ENCODE data around the gene XPR1. TPM values are rescaled to one million over a fixed set of nuclear protein-coding genes. Genes with fewer than 3 reads are reported as not detected.

Gene XPR1
- total RNA-seq, 1 donor from 2014 or later: 62.1 TPM

DNA sequence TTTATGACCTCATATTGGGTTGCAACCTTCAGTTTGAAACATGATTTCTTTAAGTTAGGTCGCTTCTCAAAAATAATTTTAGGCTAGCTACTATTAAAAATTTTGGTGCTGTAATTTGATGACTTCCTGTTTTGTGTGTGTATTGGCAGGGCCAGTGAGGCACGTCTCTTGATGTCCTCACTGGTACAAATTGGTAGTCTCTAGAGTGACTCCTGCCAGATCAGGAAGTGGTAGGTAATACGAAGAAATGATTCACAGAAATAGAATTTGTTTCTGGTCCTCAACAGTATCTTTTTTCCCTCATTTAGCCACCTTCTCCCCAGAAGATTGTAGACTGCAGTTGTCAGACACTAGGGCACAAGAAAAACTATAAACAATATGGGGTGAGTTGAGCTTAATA, 160.0 kb downstream of the XPR1 start:
- Mint-ChIP-seq H3K9me3 (ENCODE audit: unreplicated experiment) (peaks cover 2% of the 10 kb centered on the region), H3K27me3 (ENCODE audit: unreplicated experiment) (no peaks in the 10 kb centered on the region), H3K27ac (ENCODE audit: unreplicated experiment) (no peak overlapping the region), H3K36me3 (ENCODE audit: unreplicated experiment) (no peaks in the 10 kb centered on the region), H3K4me1 (ENCODE audit: low read depth, unreplicated experiment) (peaks cover 8% of the 10 kb centered on the region), H3K4me3 (ENCODE audit: unreplicated experiment) (no peak overlapping the region)
- TF ChIP-seq, protein P1, sequence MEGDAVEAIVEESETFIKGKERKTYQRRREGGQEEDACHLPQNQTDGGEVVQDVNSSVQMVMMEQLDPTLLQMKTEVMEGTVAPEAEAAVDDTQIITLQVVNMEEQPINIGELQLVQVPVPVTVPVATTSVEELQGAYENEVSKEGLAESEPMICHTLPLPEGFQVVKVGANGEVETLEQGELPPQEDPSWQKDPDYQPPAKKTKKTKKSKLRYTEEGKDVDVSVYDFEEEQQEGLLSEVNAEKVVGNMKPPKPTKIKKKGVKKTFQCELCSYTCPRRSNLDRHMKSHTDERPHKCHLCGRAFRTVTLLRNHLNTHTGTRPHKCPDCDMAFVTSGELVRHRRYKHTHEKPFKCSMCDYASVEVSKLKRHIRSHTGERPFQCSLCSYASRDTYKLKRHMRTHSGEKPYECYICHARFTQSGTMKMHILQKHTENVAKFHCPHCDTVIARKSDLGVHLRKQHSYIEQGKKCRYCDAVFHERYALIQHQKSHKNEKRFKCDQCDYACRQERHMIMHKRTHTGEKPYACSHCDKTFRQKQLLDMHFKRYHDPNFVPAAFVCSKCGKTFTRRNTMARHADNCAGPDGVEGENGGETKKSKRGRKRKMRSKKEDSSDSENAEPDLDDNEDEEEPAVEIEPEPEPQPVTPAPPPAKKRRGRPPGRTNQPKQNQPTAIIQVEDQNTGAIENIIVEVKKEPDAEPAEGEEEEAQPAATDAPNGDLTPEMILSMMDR (IDR thresholded peaks at IDR 0.05; ENCODE audit: partially characterized antibody, unreplicated experiment): no peak
- no peak for DNase-seq

- H3K36me3 Mint-ChIP-seq (ENCODE audit: unreplicated experiment): no peaks in the 10 kb centered on the region
- H3K4me3 Mint-ChIP-seq (ENCODE audit: unreplicated experiment): no peak overlapping the region
- no peaks in the 10 kb centered on the region for H3K27me3 Mint-ChIP-seq (ENCODE audit: unreplicated experiment)
- no peak overlapping the region for H3K27ac Mint-ChIP-seq (ENCODE audit: unreplicated experiment)
- TF ChIP-seq, protein P1 (IDR thresholded peaks at IDR 0.05; ENCODE audit: partially characterized antibody, unreplicated experiment): no peak
- H3K9me3 Mint-ChIP-seq (ENCODE audit: unreplicated experiment): peaks cover 2% of the 10 kb centered on the region
- H3K4me1 Mint-ChIP-seq (ENCODE audit: low read depth, unreplicated experiment): peaks cover 8% of the 10 kb centered on the region
- no peak for DNase-seq
These were observed 161.6 kb downstream of the XPR1 start for GRCh38 chr1:180793451-180793850.

DNA sequence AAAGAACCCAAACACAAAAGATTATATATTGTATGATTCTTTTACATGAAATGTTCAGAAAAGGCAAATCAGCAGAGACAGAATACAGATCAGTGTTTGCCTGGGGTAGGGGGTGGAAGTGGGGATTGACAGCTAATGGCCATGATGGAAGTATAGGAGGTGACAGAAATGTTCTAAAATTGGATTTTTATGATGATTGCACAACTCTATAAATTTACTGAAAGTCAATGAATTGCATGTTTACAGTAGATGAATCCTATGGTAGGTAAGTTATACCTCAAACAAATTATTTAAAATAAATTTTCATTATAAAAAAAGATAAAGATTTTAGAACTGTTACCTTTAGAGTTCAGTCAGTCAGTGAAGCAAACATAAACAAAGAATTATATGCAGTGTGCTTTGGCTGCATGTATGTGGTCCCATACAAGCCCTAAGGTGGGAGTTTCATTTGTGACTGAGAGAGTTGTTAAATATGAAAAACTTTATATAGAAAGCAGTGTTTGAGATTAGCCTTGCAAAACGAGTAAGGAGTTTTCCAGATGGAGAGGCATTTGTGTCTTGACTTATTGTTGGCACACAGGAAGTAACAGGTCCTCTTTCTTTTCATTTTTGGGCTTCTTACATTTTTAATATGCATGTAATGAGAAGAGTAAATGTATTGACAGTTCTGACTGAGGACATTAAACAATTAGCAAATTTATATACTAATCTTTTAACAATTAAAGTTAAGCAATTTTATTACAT, 165.2 kb downstream of the XPR1 start:
- Mint-ChIP-seq H3K36me3 (ENCODE audit: unreplicated experiment) (no peaks in the 10 kb centered on the region), H3K4me3 (ENCODE audit: unreplicated experiment) (no peak overlapping the region), H3K9me3 (ENCODE audit: unreplicated experiment) (peaks cover 3% of the 10 kb centered on the region), H3K27me3 (ENCODE audit: unreplicated experiment) (no peaks in the 10 kb centered on the region), H3K4me1 (ENCODE audit: low read depth, unreplicated experiment) (peaks cover 27% of the 10 kb centered on the region), H3K27ac (ENCODE audit: unreplicated experiment) (no peak overlapping the region)
- DNase-seq: no peak
- TF ChIP-seq, protein P1 (IDR thresholded peaks at IDR 0.05; ENCODE audit: partially characterized antibody, unreplicated experiment): no peak

DNA sequence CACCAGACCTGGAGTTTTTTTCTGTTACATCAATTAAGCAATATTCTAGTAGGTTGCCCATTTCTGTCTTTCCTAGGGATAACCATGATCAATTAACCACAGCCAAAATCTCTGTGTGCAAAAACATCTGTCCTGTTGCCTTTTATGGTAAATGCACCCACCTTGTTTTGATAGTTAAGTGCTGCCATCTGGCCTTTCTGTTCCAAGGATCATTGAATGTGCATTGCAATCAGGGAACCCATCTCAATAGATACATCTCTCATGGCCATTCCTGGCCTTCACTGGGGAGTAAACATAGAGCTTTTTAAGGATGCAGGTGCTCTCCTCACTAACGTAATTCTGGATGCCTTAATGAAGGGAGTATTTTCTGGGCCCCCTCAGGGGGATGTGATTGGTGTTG, 169.1 kb downstream of the XPR1 start:
- H3K36me3 Mint-ChIP-seq (ENCODE audit: unreplicated experiment): no peaks in the 10 kb centered on the region
- peaks cover 21% of the 10 kb centered on the region for H3K4me1 Mint-ChIP-seq (ENCODE audit: low read depth, unreplicated experiment)
- peaks cover 3% of the 10 kb centered on the region for H3K9me3 Mint-ChIP-seq (ENCODE audit: unreplicated experiment)
- H3K4me3 Mint-ChIP-seq (ENCODE audit: unreplicated experiment): peak overlapping the region; percentile 31
- DNase-seq: no peak
- TF ChIP-seq, protein P1 (IDR thresholded peaks at IDR 0.05; ENCODE audit: partially characterized antibody, unreplicated experiment): no peak
- peak overlapping the region; percentile 78 for H3K27ac Mint-ChIP-seq (ENCODE audit: unreplicated experiment)
- H3K27me3 Mint-ChIP-seq (ENCODE audit: unreplicated experiment): no peaks in the 10 kb centered on the region

DNA sequence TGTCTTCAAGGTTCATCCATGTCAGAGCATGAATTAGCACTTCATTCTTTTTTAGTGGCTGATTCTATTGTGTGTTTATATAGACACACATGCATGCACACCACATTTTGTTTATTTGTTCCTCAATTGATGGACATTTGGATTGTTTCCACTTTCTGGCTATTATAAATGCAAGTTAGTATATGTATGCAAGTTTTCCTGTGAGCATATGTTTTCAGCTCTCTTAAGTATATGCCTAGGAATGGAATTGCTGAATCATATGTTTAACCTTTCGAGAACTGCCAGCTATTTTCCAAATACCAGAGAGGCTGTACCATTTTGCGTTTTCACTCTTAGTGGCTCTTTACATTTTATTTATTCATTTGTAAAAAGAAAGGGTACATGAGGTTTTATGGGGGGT, 171.0 kb downstream of the XPR1 start:
- Mint-ChIP-seq H3K36me3 (ENCODE audit: unreplicated experiment) (no peaks in the 10 kb centered on the region), H3K4me3 (ENCODE audit: unreplicated experiment) (no peak overlapping the region), H3K27me3 (ENCODE audit: unreplicated experiment) (no peaks in the 10 kb centered on the region), H3K4me1 (ENCODE audit: low read depth, unreplicated experiment) (peaks cover 21% of the 10 kb centered on the region), H3K27ac (ENCODE audit: unreplicated experiment) (no peak overlapping the region), H3K9me3 (ENCODE audit: unreplicated experiment) (peaks cover 3% of the 10 kb centered on the region)
- DNase-seq: no peak
- TF ChIP-seq, protein P1 (IDR thresholded peaks at IDR 0.05; ENCODE audit: partially characterized antibody, unreplicated experiment): no peak
